Fibroblast of the conjunctiva (primary cell): ENCODE measurements around the gene SLC49A4.
A peak's percentile ranks its signal among the peaks of the same experiment; 100 is the strongest.

Experiments used
- DNase-seq: peaks from one replicate; pipeline ENCODE4 v3.0.0-alpha.2; 2010; ENCODE audit warnings: low read depth

Gene SLC49A4

DNA sequence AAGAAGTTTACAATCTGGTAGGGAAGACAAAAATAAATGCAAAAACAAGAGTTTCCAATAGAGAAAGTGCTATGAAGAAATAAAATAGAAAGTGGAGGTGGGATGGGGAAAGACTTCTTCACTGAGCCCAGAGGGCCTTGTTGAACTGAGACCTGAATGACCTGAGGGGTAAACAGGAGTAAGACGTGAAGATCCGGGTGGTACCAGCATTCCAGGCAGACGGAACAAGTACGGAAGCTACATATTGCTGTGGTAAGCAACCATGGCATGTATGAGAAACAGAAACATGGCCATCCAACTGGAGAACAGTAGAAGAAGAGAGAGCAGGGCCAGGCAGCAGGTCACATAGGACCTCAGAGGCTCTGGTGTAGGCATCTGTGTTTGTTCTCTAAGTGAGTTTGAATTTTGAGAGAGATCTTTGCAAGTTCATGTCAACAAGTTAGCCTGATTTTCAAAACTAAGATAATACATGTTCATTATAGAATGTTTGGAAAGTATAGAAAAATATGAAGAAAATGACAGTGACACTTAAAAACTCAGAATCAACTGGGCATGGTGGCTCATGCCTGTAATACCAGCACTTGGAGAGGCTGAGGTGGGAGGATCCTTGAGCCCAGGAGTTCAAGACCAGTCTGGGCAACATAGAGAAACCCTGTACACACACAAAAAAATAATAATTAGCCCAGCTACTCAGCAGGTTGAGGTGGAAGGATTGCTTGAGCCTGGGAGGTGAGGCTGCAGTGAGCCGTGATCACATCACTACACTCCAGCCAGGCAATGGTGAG, 64.3 kb downstream of the SLC49A4 start:
- DNase-seq = no peak

DNA sequence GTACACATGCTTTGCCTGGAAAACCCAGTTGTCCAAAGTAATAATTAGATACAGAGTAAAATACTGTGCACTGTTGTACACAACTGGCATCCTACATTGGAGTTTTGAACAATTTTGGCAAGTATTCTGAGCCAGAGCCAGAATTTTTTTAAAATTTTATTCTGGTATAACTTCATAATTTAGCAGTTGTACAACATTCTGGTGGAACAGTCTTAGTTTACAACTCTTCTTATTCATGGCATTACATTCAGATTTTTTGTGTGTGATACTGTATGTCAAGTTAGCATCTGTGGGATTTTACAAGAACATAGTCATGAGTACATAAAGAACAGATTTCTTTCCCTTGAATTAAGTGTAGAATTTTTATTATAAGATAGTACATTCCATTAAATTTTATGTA, 67.5 kb downstream of the SLC49A4 start:
- no peak for DNase-seq

DNA sequence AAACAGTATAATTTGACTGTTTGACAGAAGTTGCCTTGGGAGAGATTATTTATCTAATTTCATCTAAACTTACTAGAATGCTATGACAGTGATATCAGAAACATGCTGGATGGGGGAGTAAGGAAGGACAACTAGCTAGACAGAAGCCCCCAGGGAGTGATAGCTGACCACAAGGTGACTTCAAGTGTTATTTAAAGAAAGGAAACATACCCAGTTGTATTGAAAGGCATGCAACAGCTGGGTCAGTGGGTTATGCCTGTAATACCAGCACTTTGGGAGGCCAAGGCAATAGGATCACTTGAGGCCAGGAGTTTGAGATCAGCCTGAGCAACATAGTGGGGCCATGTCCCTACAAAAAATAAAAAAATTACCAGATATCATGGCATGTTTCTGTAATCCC, 69.6 kb downstream of the SLC49A4 start:
- no peak for DNase-seq

DNA sequence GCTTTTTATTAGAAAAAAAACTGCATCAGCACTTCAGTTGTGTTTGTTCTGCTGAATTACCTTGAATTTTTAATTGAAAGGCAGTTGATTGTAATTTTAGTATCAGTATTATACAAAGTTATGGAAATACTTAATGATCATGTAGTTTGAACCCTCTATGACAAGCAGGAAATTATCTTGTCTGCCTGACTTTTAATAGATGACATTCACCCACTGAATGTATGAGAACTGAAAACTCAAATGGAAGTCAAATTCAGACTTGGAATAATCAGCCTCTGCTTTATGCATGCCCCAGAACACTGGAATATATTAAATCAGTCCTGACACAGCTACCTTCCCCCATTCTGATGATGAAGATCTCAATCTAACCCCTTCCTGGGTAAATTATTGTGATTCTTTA, 73.5 kb downstream of the SLC49A4 start:
- DNase-seq = no peak

DNA sequence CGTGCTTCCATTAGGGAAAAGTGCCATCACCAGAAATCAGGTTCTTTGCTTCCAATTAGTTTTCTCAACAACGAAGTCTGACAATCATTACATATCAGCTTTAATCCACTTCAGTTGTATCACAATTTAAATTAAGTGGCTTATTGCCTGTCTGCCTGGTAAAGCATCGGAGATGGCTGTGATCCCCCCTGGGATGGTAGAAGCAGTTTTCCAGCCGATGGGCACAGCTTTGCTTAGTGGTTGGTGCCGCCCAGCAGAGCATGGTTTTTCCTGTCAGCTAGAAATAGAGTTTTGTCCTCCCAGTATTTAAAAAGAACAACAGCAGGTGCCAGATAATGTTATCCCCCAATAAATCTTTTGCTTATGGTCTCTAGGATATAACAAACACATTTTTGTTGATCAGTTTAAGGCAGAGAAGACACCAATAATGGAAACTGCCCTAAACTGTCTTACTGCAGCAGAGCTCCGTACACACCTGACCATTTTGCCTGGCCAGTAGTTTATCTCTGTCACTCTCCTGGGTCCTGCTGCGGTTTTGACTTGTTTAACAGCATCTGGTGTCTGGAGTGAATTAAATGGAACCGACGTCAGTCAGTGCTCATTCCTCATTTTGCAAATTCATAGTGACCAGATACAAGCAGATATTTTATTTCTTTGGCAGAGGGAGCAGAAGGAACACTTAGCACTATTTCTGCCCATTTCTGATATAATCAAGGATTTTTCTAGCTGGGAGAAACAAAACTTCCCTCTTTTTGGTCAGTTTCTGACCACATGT, 79.1 kb downstream of the SLC49A4 start:
- no peak for DNase-seq

DNA sequence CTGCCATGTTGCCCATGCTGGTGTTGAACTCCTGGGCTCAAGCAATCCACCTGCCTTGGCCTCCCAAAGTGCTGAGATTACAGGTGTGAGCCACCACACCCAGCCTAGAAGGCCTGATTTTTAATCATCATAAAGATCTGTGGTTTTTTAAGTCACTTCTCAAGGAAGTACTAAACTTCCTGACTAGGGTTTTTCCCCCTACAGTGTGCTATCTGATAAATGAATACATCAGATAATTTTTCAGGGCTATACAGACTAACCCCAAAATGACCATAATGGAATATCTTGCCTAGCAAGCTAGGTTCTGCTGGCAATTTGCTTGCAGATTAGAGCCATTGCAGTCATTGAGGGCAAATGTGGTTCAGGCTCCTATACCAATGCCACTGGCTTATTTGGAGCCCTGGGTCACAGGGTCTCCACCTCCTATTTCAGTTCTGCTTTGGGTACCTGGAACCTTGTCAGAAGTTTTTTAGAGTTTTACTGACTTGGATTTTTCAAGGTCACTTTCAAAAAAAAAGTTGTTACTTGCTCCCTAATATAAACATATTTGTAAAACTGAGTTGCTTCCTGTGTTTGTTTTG, 80.8 kb downstream of the SLC49A4 start:
- DNase-seq = no peak

DNA sequence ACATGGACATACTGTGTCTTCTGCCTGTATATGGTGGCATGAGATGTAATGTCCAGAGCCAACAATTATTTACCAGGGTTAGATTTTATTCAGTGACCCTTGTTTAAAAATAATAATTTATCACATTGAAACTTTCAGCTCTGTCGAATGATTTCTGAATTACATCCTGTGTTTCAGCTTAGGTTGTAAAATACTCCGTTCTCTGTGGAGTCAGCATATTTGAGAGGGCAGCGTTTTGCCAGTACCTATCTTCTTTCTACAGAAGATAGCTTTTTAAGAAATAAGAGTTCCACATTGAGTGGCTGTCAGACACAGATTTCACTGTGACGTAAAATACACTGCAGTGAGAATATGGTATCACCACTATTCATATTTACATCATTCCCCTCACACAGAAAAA, 85.3 kb downstream of the SLC49A4 start:
- no peak for DNase-seq

DNA sequence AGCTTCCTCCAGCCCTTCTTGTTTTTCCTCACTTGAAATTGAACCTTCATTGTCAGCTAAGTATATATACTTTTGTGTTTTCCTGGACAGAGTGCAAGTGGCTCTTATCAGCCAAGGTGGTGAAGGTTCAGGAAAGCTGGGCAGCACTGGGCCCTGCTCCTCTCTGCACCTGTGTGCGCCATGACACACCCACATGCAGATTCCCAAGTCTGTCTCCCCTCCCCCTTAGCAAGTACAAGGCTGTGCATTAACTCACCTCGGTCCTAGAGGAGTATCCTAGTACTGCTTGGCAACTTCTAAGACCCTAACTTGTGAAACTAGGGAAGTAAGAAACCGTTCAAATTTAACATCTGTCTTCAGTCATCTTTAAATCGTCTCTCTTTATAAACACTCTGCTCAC, 85.8 kb downstream of the SLC49A4 start:
- DNase-seq = no peak

DNA sequence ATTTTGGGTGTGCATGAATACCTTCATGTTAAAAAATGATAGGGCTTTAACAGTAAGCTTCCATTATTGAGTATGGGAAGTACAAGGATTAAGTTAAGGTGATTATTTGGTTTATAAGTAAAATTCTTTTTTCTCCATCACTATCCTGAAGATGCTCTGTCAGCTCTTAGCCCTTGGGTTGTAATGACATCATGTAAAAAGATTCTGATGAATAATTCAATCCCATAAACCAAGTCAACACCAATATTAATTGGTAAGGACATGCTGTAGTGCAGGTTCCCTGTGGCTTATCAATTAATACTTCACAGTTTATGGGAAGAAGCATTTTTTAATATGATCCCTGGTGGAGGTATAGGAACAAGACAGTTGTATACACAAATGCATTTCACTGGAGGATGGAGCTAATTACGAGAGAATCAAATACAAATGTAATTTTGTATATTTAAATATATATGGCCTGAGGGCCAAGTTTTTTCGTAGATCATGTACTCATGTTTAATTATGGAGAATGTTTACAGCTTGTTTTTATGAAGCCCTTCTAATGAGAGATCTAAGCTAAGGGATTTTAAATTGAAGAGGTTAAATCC, 87.6 kb downstream of the SLC49A4 start:
- DNase-seq = no peak

DNA sequence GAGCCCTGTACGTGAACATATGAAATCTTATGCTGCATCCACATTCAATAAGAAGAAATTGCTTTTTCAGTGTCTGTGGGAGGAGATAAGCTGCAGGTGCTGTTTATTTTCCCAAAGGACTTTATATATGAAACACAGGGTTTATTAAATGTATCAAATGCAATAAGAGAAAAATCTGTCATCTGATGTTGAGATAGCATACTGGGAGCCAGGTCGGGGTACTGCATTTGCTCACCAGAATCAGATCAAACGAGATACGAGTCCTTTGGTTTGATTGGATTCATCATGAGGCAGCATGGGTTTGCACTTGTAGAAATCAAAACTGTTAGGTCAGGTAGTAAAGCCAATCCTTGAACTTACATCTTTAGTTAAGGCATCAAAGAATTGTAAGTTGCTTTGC, 91.4 kb downstream of the SLC49A4 start:
- no peak for DNase-seq

DNA sequence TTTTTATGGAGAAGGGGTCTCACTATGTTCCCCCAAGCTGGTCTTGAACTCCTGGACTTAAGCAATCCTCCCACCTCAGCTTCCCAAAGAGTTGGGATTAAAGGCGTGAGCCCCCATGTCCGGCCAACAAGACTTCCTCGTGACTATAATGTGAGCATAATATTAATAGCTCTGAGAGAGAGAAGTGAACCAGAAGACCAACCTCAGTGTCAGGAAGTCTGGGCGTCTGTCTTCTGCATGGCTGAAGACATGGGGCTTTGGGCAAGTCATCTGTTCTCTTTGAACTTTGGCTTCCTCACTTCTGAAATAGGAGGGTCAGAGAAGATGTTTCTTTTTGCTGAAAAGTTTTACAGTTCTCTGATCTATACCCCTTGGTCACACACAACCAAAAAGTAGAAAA, 92.1 kb downstream of the SLC49A4 start:
- DNase-seq = no peak

DNA sequence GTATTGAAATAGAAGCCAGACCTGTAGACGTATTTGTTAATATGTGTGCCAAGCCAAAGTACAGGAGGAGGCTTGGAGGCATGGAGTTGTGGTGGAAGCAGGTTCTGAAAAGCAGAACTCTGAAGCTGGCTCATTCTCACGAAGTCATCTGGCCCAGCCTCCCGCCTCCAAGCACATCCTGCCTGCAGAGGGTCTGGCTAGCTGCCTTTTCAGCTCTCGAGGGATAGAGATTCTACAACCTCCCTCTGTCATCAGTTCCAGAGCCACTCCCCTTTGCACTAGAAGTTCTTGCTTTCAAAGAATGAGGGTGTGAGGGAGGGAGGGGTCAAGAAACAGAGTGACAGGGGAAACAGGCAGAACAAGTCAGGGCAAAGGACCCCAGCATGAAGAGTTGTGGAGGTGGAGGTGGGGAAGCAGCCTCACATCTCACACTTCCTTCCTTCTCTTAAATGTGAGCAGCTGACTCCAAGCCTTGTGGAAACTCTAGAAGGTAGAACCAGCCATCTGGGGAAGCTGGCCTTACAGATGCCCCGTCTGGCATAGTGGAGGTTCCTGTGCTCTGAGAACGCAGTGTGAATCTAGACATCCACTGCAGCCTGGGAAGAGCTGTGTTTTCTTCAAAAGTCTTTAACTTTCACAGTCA, 95.3 kb downstream of the SLC49A4 start:
- DNase-seq = peak; percentile 68

DNA sequence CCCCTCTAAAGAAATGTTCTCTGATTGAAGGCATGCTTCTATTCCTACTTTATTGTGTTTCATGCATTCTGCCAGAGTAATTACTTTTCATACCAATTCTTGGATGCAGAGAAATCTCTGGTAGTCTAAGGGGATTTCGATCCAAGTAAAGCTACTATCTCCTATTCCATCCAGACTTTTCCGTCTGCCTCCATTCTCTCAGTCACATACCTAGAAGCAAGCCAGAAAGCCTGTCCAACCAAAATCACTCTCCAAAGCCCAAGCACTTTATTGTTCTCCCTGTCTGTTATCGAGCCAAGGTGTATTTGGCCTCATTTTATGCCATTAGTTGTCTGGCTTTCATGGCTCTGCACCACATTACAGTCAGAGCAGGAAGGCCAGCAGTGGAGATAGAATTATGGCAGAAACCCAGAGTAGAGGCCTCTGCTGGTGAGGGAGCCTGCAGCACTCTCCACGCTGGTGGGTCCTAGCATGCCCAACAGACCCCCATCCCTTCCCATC, 95.9 kb downstream of the SLC49A4 start:
- no peak for DNase-seq

DNA sequence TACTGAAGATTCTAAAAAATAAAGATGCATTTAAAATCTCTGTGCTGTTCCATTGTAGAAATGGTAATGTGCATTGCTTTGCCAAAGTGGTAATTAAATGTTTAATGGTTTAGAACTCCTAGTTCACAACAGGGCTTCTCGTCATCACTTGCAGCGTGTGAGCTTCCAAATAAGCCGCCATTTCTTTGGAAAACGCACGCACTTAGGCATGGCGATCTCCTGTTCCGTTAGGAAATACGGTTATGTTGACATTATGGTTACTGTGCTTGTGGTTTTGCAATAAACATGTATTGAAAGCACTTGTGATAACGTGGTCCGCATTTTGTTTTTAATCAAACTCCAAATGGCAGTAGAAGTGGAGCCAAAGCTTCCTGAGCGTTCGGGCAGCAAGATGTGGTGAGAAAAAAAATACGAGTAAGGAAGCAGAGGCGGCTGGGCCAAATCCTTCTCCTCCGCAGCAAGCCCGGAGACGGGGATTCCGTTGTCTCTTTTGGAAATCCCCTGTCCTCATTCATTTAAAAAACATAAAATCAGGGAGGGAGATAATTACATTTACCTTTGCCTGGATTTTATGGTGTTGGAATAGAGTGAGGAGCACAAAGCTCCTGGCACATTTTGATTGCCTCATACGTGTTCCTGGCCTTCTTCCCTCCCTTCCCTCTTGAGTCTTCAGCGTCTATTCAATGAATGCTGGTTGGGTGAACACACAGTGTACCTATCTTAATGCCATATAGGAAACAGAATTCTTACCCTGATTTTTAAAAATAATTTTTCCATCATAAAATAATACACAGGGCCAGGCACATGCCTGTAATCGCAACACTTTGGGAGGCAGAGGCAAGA, 97.5 kb downstream of the SLC49A4 start:
- no peak for DNase-seq

DNA sequence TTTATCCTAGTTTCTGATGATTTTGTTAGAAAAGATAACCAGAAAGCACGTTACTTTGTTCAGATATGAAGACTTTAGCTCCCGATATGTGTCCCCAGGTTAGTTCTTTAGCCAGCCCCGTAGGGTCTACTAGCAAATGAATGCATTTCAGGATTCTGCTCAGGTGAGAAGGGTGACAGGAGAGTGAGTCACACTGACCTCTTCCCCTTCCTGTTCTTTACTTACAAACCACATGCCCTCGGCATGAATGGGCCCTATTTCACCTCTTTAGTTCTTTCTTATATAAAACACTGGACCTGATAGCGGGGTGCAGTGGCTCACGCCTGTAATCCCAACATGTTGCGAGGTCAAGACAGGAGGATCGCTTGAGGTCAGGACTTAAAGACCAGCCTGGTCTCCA, 98.4 kb downstream of the SLC49A4 start:
- no peak for DNase-seq

DNA sequence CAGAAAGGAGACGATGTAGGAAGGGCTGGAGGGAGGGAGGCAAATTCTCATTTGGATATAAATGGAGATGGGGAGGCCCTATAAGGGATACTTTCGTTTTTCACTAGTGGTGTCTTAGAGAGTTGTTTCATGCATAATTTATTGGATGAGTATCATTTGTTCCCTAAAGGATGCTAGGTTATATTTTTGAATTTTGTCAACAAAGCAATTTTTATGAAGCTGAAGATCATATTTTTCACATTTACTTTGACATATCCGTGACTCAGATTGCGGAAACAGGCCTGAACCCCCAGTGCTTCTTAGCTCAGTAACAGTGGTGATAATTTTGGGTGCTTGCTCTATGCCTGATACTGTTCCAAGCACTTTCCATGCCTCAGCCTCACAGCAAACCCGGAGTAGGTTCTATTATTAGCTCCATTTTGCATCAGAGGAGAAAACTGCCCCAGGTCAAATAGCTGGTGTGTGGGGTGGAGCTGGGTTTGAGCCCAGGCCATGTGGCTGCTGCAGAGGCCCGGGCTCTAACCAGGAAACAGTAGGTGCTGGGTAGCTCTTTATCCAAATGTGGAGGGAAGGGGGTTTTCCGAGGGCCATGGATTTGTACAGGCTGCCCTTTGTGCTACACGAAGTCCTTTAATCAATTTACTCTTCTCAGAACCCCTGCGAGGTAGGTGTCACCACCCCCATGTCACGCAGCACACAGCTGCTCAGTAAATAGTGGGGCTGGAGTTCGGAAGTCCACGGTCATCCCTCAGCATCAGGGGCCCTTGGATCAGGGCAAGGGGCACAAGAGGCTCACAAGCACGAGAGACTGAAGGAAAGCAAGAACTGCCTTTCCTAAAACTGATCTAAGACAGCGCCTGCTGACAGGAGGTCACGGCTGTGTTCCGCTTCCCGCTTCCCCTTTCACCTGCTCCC, 99.1 kb downstream of the SLC49A4 start:
- DNase-seq = no peak

DNA sequence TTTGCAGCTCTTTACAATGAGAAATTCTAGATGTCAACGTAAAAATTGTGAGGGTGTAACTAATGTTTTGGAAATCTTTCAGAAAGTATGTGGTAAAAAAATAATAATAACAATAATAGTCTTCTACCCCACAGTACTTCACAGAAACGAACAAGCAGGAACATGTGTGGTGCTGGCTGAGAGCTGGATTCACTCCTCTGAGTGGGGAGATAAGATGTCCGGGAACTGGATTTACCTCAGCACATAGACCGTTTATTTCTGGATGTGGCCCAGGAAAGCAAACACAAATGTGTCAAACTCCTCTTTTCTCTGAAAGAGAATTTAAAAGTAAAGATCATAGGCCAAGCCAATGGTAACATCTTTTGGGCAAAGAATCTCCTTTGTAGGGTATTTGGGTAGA, 103.4 kb downstream of the SLC49A4 start:
- no peak for DNase-seq

DNA sequence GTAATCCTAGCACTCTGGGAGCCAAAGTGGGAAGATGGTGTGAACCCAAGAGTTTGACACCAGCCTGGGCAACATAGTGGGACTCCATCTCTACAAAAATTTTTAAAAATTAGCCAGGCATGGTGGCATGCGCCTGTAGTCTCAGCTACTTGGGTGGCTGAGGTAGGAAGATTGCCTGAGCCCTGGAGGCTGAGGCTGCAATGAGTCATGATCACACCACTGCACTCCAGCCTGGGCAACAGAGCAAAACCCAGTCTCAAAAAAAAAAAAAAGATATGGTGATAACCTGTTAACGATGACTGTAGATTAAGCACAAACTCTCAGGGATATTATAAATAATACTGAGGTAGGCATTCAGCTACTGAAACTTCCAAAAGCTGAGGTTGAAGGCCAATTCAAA, 107.5 kb downstream of the SLC49A4 start:
- DNase-seq = no peak

DNA sequence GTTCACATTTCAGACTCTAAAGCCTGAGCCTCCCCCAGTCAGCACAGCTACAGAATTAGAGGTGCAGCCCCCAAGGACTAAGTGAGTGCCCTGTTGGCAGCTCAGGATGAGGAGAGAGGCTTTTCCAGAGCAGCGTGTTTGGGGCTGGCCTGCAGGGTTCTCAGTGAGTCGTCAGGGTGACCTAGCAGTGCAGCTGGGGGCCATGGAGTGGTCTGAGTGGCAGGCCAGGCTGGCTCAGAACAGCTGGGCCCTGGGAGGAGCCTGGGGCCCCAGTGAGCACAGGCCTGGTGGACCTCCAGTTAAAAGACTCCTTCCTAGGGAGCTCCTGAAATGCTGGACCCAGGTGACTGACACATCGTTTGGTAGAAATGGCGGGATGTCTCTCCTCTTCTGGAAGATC, 108.3 kb downstream of the SLC49A4 start:
- no peak for DNase-seq

DNA sequence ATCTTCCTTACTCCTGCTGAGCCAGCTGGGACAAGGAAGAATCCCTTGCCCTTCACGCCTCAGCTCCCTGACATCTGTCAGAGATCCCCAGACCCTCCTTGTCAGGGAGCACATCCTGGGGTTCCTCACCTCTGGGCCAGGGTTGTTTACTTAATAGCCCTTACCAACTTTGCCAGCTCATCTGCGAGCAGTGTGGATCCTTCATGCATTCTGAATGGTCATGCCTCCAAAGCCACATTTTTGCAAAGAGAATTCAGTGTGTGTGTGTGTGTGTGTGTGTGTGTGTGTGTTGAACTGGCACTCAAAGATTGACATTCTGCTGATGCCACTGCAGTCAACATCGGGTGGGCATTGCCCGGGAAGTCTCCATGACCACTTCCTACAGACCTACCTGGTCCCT, 112.6 kb downstream of the SLC49A4 start:
- no peak for DNase-seq
